H9 (cell line): ENCODE data around the gene CHST13. TPM values are rescaled to one million over a fixed set of nuclear protein-coding genes. Genes with fewer than 3 reads are reported as not detected.

ENCODE experiments used
- DNase-seq: peaks from one replicate; pipeline ENCODE4 v3.0.0-alpha.2; 2017
- H2AFZ ChIP-seq: one replicate; pipeline ENCODE4 v1.6.1; 2013; ENCODE audit warnings: mild to moderate bottlenecking, low read length, control low read depth, moderate library complexity
- H2AK5ac ChIP-seq: 2 replicates; pipeline ENCODE4 v1.6.1; 2013; ENCODE audit warnings: low read length, control low read depth, mixed read lengths; ENCODE audit not compliant: insufficient read length
- H2BK120ac ChIP-seq: one replicate; pipeline ENCODE4 v1.6.1; 2013; ENCODE audit warnings: low read depth, mild to moderate bottlenecking, low read length, control low read depth, inconsistent platforms; ENCODE audit not compliant: poor library complexity, severe bottlenecking
- H2BK12ac ChIP-seq: 2 replicates; pipeline ENCODE4 v1.6.1; 2013; ENCODE audit warnings: low read length, control low read depth, mixed read lengths, low read depth; ENCODE audit not compliant: insufficient read length
- H2BK15ac ChIP-seq: 2 replicates; pipeline ENCODE4 v1.6.1; 2013; ENCODE audit warnings: low read depth, low read length, control low read depth
- H2BK20ac ChIP-seq: one replicate; pipeline ENCODE4 v1.6.1; 2013; ENCODE audit warnings: low read depth, mild to moderate bottlenecking, low read length, control low read depth, inconsistent platforms; ENCODE audit not compliant: poor library complexity, severe bottlenecking
- H2BK5ac ChIP-seq: 2 replicates; pipeline ENCODE4 v1.6.1; 2013; ENCODE audit warnings: low read length, control low read depth, mixed read lengths; ENCODE audit not compliant: insufficient read length
- H3K14ac ChIP-seq: 2 replicates; pipeline ENCODE4 v1.6.1; 2013; ENCODE audit warnings: low read length, control low read depth; ENCODE audit not compliant: insufficient read depth
- H3K18ac ChIP-seq: 2 replicates; pipeline ENCODE4 v1.6.1; 2013; ENCODE audit warnings: low read depth, mild to moderate bottlenecking, mixed read lengths, low read length, control low read depth; ENCODE audit not compliant: insufficient read length
- H3K23ac ChIP-seq: 2 replicates; pipeline ENCODE4 v1.6.1; 2013; ENCODE audit warnings: low read length, control low read depth, mixed read lengths, low read depth; ENCODE audit not compliant: insufficient read length
- H3K23me2 ChIP-seq: 2 replicates; pipeline ENCODE4 v1.6.1; 2013; ENCODE audit warnings: low read depth, mild to moderate bottlenecking, mixed read lengths, low read length, control low read depth; ENCODE audit not compliant: insufficient read length, poor library complexity, severe bottlenecking
- H3K27ac ChIP-seq: 2 replicates; pipeline ENCODE4 v1.5.1; 2013; ENCODE audit warnings: low read length, control low read depth, mixed read lengths, low read depth; ENCODE audit not compliant: insufficient read length
- H3K27me3 ChIP-seq: 2 replicates; pipeline ENCODE4 v1.6.1; 2013; ENCODE audit warnings: low read length, control low read depth, inconsistent platforms; ENCODE audit not compliant: insufficient read depth
- H3K4ac ChIP-seq: 2 replicates; pipeline ENCODE4 v1.6.1; 2013; ENCODE audit warnings: low read depth, mild to moderate bottlenecking, control low read depth, inconsistent platforms, low read length, moderate library complexity
- H3K4me1 ChIP-seq: 2 replicates; pipeline ENCODE4 v1.6.1; 2013; ENCODE audit warnings: low read length, control low read depth, inconsistent platforms; ENCODE audit not compliant: insufficient read depth
- H3K4me2 ChIP-seq: 2 replicates; pipeline ENCODE4 v1.6.1; 2013; ENCODE audit warnings: low read length, control low read depth, mixed read lengths; ENCODE audit not compliant: insufficient read length, insufficient read depth
- H3K56ac ChIP-seq: 2 replicates; pipeline ENCODE4 v1.6.1; 2013; ENCODE audit warnings: low read depth, mild to moderate bottlenecking, mixed read lengths, low read length, control low read depth; ENCODE audit not compliant: insufficient read length
- H3K79me1 ChIP-seq: 2 replicates; pipeline ENCODE4 v1.6.1; 2013; ENCODE audit warnings: low read depth, mild to moderate bottlenecking, moderate library complexity, low read length, control low read depth, inconsistent platforms; ENCODE audit not compliant: insufficient read depth, poor library complexity, severe bottlenecking
- H3K79me2 ChIP-seq: 2 replicates; pipeline ENCODE4 v1.6.1; 2013; ENCODE audit warnings: low read length, control low read depth, inconsistent platforms; ENCODE audit not compliant: insufficient read depth
- H3K9ac ChIP-seq: 2 replicates; pipeline ENCODE4 v1.6.1; 2013; ENCODE audit warnings: low read length, control low read depth, mixed read lengths; ENCODE audit not compliant: insufficient read length; ENCODE audit errors: extremely low read depth
- H3K9me3 ChIP-seq: one replicate; pipeline ENCODE4 v1.6.1; 2013; ENCODE audit warnings: low read depth, low read length, inconsistent platforms; ENCODE audit not compliant: control insufficient read depth
- H3T11ph ChIP-seq: one replicate; pipeline ENCODE4 v1.6.1; 2013; ENCODE audit warnings: mild to moderate bottlenecking, low read length, control low read depth, inconsistent platforms
- H4K20me1 ChIP-seq: one replicate; pipeline ENCODE4 v1.6.1; 2013; ENCODE audit not compliant: control insufficient read depth, insufficient read length, insufficient read depth
- H4K5ac ChIP-seq: 2 replicates; pipeline ENCODE4 v1.6.1; 2013; ENCODE audit warnings: low read depth, mild to moderate bottlenecking, mixed read lengths, low read length, control low read depth; ENCODE audit not compliant: insufficient read length
- H4K8ac ChIP-seq: replicated peaks from 2 replicates; pipeline ENCODE4 v1.6.1; 2013; ENCODE audit warnings: low read length, control low read depth, mixed read lengths, low read depth; ENCODE audit not compliant: insufficient read length
- H4K91ac ChIP-seq: 2 replicates; pipeline ENCODE4 v1.6.1; 2013; ENCODE audit warnings: low read depth, mild to moderate bottlenecking, moderate library complexity, mixed read lengths, low read length, control low read depth; ENCODE audit not compliant: insufficient read length
- H3K27ac Mint-ChIP-seq, 3 experiments: 2 replicates in 2 of 3; 3 replicates in 1 of 3; pipeline ENCODE4 v1.8.0; 2020 to 2021; ENCODE audit warnings: mixed read lengths in 3 of 3, mild to moderate bottlenecking in 1 of 3, moderate library complexity in 1 of 3
- H3K27me3 Mint-ChIP-seq: 2 replicates; pipeline ENCODE4 v1.8.0; 2021; ENCODE audit warnings: low read depth, mild to moderate bottlenecking, moderate library complexity, mixed read lengths
- H3K36me3 Mint-ChIP-seq, 3 experiments: 2 replicates in 2 of 3; 3 replicates in 1 of 3; pipeline ENCODE4 v1.8.0; 2020 to 2021; ENCODE audit warnings: low read depth in 3 of 3, mixed read lengths in 3 of 3; ENCODE audit not compliant: insufficient read depth in 1 of 3
- H3K4me1 Mint-ChIP-seq, 2 experiments: 2 replicates each; pipeline ENCODE4 v1.8.0; 2020; ENCODE audit warnings: mixed read lengths in 2 of 2
- H3K4me3 Mint-ChIP-seq, 2 experiments: 2 replicates in 1 of 2; 3 replicates in 1 of 2; pipeline ENCODE4 v1.8.0; 2020 to 2021; ENCODE audit warnings: mild to moderate bottlenecking in 2 of 2, mixed read lengths in 2 of 2, moderate library complexity in 1 of 2
- H3K9me3 Mint-ChIP-seq, 2 experiments: 2 replicates in 1 of 2; 3 replicates in 1 of 2; pipeline ENCODE4 v1.8.0; 2020; ENCODE audit warnings: mild to moderate bottlenecking in 2 of 2, mixed read lengths in 2 of 2, moderate library complexity in 1 of 2
- CTCF ChIP-seq: fragments of 200-600 bp; sonication (generic); conservative IDR thresholded peaks from 3 replicates; pipeline ENCODE4 v1.8.0; 2021; ENCODE audit warnings: antibody characterized with exemption, mild to moderate bottlenecking
- WGBS: extraction: QIAGEN DNeasy Blood & Tissue Kit; methylation state at CpG from one replicate; pipeline ENCODE4 v1.1.7; 2013; ENCODE audit warnings: missing lambda C conversion rate, low lambda C conversion rate, mixed read lengths; ENCODE audit not compliant: insufficient read length; ENCODE audit errors: extremely low coverage; 5-methylcytosine and 5-hydroxymethylcytosine counted together
- total RNA-seq: library from RNA; stranded (reverse); gene quantifications from 2 replicates; pipeline ENCODE4 v1.2.1, GENCODE V29; 2021

Gene CHST13
- total RNA-seq, 1 experiment from 2014 or later, result 0.85 TPM

- DNase-seq, result peak; percentile 71
- no peaks in the 10 kb centered on the region; a peak in 1 of 7 replicates for H3K36me3 Mint-ChIP-seq
These were observed 25.0 kb upstream of the CHST13 start for GRCh38 chr3:126498929-126499328.

More at GRCh38 chr3:126498929-126499328, 25.0 kb upstream of the CHST13 start:
- Histone ChIP-seq H3K79me2 (no peaks in the 10 kb centered on the region), H3K27me3 (no peaks in the 10 kb centered on the region), H3K9ac (no peak overlapping the region), H2BK12ac (no peak overlapping the region), H4K20me1 (no peaks in the 10 kb centered on the region), H4K91ac (no peak overlapping the region), H3K79me1 (no peaks in the 10 kb centered on the region), H3K23me2 (no peaks in the 10 kb centered on the region), H2AFZ (no peak overlapping the region), H3K4me1 (peaks cover 3% of the 10 kb centered on the region; the same call in 1 of the 2 replicates), H3K56ac (no peak overlapping the region), H3K27ac (no peak overlapping the region), H2BK20ac (no peak overlapping the region), H3K4ac (no peak overlapping the region), H3K4me2 (no peak overlapping the region), H2AK5ac (no peak overlapping the region), H2BK120ac (no peak overlapping the region), H4K5ac (no peak overlapping the region), H3T11ph (no peak overlapping the region), H4K8ac (no peak overlapping the region), H3K23ac (no peak overlapping the region), H2BK5ac (no peak overlapping the region), H2BK15ac (no peak overlapping the region), H3K14ac (peak overlapping the region; percentile 28; the same call in 1 of the 2 replicates), H3K18ac (no peak overlapping the region), H3K9me3 (no peaks in the 10 kb centered on the region)
- Mint-ChIP-seq H3K9me3 (no peaks in the 10 kb centered on the region), H3K27ac (peak overlapping the region in 1 of 3 experiments; percentile 76; a peak in 2 of 7 replicates), H3K27me3 (no peaks in the 10 kb centered on the region), H3K4me1 (peaks cover 10 to 17% of the 10 kb centered on the region in 2 experiments), H3K4me3 (peak overlapping the region in 1 of 2 experiments; percentile 54; a peak in 1 of 5 replicates)
- WGBS, result no CpG with 5 or more reads among the region's 10 CpGs
- peak; percentile 35; the same call in 2 of the 3 replicates for TF ChIP-seq CTCF
